HG02763 (cell line): ENCODE results near the gene MRPL53.

Experiments
- ATAC-seq: cut with Tn5 transposase; IDR thresholded peaks from one replicate; pipeline ENCODE4 v1.9.1; 2021; ENCODE audit warnings: mild to moderate bottlenecking, moderate library complexity; ENCODE audit not compliant: unreplicated experiment

The MRPL53 gene

GRCh38 chr2:74472086-74472944, at the start of gene MRPL53:
TSS of gene MRPL53 (minus strand) at chr2:74472680. CDS start at chr2:74472660, 20 bp downstream.
- peak; percentile 91 for ATAC-seq

DNA sequence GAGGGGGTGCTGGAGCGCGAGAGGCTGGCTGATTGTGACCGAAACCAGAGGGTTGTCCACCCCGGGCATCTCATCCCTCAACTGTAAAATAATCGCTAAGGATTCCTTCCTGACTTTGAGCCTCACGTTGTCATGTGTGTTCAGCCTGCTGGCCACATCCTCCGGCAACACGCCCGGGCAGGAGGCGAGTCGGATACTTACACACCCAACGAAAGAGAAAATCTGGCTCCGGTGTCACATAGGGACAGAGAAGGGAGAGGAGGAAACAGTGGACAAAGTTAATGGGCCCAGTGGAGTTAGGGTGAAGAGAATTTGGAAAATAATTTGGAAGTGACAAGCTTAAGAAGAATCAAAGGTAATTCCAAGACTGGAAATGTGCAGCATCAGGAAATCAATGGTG, 44.2 kb upstream of the MRPL53 start:
- no peak for ATAC-seq

DNA sequence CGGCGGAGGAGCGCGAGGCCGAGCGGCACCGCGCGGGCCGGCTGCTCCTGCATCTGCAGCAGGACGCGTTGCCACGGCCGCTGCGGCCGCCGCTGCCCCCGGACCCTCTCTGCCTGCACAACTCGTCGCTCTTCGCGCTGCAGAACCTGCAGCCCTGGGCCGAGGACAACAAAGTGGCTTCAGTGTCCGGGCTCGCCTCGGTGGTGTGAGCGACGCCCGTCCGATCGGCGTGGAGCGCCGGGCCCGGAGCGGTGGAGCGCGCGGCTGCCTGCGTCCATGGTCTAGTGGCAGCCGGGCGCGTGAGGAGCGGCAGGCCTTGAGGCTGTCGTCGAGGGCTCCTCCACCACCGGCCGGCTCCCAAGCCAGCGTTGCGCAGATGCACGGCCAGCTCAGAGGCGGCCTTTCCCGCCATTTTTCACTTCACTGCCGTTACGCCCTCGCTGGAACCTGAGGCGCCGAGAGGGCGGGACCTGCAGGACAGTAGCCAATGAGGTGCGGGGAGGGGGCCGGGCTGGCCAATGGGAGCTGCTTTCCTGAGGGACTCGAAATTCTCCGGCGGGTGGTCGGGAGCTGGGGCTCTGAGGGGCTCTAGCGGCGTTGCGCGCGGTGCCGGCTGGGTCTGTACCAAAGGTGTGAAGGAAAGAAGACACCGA, 43.6 kb upstream of the MRPL53 start:
- ATAC-seq = peak; percentile 77

DNA sequence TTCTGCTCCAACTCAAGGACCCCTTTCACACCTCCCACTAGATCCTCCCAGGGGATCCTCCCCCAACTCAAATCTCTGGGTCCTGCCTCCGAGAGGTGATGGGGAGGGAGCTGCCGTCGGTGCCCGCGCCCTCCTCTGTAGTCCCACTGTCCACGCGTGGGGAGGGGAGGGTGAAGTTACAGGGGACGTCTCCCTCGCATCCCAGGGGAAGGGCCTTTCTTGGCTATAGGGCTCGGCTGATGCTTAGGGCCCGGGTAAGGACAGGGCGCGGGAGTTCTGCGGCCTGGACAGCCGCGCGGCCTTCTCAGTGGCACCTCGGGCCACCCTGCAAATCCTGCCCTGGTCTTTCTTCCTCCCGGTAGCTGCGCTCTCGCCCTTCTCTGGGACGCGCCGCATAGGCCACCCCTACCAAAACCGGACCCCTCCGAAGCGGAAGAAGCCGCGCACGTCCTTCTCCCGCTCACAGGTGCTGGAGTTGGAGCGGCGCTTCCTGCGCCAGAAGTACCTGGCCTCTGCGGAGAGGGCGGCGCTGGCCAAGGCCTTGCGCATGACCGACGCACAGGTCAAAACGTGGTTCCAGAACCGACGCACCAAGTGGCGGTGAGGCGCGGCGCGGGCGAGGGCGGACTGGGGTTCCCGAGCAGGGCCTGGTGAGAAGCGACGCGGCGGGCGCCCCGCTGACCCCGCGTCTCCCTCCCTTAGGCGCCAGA, 42.9 kb upstream of the MRPL53 start:
- ATAC-seq = no peak

- ATAC-seq = no peak
These were observed 42.1 kb upstream of the MRPL53 start, which contains the start of gene TLX2 for GRCh38 chr2:74514368-74515270. TSS of gene TLX2 (plus strand) at chr2:74514450. CDS start at chr2:74514807, 357 bp downstream.

DNA sequence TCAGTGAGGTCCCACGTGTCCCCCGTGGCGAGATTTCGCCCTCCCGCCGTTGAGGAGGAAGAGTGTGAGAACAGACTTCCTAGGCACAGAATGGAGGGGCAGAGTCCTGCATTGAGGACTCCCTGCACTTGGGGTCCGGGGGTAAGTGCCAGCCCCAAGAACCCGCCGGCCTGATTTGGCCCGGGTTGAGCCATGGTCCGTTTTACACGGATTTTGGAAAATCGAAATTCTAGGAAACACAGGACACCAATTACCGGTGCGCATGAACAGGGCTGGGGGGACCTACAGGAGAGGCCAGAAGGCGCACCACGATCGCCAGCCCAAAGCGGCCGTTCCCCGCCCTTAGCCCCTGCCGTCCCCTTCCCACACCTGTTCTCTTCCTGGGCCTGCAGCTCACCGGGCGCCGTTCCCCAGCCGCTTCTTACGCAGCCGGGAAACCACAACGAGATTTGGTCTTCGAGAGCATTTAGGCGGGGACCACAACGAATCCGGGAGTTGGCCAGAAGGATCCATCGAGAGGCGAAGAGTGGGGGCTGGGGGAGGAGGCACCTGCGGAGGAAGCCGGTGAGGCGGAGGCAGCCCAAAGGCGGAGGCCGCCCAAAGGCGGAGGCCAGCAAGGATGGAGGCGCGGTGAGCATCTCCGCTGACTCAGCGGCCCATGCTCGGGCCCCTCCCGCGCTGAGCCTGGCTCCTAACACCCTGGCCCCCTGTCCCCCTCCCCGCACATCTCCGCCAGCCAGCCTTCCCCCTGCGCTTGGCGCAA, 41.3 kb upstream of the MRPL53 start:
- no peak for ATAC-seq

- ATAC-seq = no peak
These were observed 40.5 kb upstream of the MRPL53 start for GRCh38 chr2:74512744-74513604.

- ATAC-seq = no peak
These were observed 38.9 kb upstream of the MRPL53 start for GRCh38 chr2:74511104-74511989.

- ATAC-seq = no peak
These were observed 37.8 kb upstream of the MRPL53 start for GRCh38 chr2:74510272-74510671.

GRCh38 chr2:74507926-74508520, 35.5 kb upstream of the MRPL53 start:
- no peak for ATAC-seq

DNA sequence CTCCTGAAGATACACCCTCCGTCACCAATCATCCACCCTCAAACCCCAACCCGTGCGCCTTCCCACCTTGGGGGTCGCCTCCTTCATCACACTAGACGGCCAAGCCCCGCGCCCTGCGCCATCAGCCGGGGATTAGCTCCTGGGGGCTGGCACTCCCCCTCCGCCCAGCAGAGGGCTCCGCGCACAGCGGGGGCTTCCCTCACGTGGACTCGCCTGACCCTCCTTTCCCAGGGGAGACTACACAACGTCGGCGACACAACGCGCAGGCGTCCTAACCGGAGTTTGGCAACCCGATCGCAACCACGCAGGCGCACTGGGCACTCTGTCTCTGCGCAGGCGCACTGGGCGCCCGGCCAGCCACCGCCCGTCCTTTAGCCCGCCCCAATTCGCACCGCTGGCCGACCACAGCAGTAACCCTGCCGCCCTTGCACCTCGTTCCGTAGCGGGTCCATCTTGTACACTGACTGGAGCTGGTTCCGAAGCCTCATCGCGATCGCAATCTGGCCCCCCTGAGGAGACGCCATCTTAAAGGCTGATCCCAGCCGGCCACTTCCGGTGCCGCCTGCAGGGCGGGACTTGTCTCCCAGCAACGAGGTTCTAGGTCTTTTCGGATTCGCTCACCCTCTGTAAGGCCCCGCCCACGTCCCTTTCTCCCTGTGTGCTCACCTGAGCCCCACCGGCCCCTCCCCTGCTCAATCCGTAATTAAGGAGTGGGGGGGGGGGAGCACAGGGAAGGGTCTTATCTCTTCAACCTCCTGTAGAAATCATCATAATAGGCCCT, 34.9 kb upstream of the MRPL53 start, which contains the start of gene PCGF1:
TSS of gene PCGF1 (minus strand) at position 551 of the 781 bp plus-strand sequence. CDS start at position 524, 27 bp downstream.
- peak; percentile 90 for ATAC-seq

DNA sequence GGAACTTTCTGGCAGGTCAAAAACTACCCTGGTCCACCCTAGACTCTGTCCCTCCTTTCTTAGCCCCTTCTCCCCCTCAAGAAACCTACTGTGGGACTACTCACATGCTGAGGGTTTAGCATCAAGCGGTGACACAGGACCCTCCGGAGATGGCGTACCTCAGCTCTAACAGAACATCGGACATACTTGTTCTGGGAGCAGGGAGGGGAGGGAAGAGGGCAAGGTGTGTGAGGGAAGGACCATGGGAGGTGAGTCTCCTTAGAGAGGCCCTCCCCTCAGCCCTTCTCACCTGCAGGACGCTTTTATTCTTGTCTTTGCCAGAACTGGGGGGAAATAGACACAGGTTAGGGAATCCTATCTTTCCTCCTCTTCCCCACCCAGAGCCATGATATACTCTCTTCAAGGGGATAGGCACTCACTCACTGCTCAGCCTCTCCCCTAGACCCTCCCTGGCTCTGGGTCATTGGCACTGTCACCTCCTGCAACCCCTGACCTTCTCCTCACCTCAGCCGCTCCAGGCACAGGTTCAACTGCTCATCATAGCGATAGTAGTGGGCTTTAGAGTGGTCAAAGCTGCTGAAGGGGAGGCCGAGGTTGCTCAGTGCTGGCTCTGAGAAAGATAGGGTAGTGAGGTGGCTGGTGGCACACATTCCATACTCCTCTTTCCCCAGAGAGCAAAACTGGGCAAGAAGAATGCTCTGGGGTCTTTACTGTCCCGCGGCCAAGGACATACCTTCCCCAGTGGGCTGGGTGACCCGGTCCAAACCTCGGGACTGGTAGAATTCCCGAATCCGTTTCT, 33.2 kb upstream of the MRPL53 start:
- no peak for ATAC-seq

DNA sequence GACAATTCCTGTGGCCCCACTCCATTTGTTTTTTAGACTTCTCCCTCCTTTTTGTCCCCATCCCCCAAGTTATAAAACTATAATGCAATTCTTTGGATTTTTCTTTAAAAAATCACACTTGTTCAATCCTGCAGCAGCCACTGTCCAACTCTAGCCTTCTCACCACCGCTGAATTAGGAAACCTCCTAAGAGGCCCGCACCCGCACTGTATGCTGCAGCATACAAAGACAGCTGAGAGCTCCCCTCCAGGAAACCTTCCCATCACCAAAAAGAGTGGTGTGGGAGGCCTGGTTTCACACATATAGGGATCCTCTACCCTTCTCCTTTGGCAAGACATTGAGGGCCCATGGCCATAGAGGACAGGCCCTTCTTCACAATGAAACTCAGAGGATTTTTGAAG, 32.1 kb upstream of the MRPL53 start:
- ATAC-seq = no peak

- no peak for ATAC-seq
These were observed 31.3 kb upstream of the MRPL53 start for GRCh38 chr2:74503506-74504475.
